K562 (cell line): ENCODE measurements around the gene ATF1. TPM values are rescaled to one million over a fixed set of nuclear protein-coding genes. Genes with fewer than 3 reads are reported as not detected.

Experiments
- ATAC-seq: fragments of 200-7000 bp; cut with Tn5 transposase; 3 replicates; pipeline ENCODE4 v1.9.1; 2020; ENCODE audit warnings: moderate library complexity
- BruUV-seq: library from RNA; stranded (reverse); fragments of 400-500 nt; replicated peaks from 2 replicates; lab custom pipeline; 2021; lab: Mats Ljungman, UMichigan
- CTCF ChIA-PET: fragments of 300-600 bp; formaldehyde crosslinking; extraction: SDS; loops from one replicate; lab custom pipeline; 2021; ENCODE audit warnings: low intra/inter-chr PET ratio; lab: Yijun Ruan, JAX
- POLR2A ChIA-PET: fragments of 300-600, 350-650 bp; sonication (Branson Sonifier 250); formaldehyde crosslinking; extraction: SDS; loops from one replicate; lab custom pipeline; 2021; ENCODE audit warnings: antibody characterized with exemption, inconsistent platforms; lab: Yijun Ruan, JAX
- DNase-seq, 4 experiments: peaks; one replicate each; pipeline versions ENCODE4 v3.0.0 to v3.0.0-alpha.2; 2011 to 2018; ENCODE audit warnings: low spot score in 3 of 4, mixed read lengths in 3 of 4; ENCODE audit errors: extremely low read depth in 1 of 4
- FAIRE-seq: peaks from 2 replicates; lab custom pipeline; 2011; peaks lifted over from hg19 to GRCh38; lab: Jason Lieb, UNC
- H2AFZ ChIP-seq: 2 replicates; pipeline ENCODE4 v1.6.0; 2011; ENCODE audit warnings: low read depth, low read length, control low read depth, inconsistent platforms
- H3K27ac ChIP-seq: fragments of 200-600 bp; 3 replicates; pipeline ENCODE4 v1.8.0; 2011; ENCODE audit warnings: low read depth, mild to moderate bottlenecking, control low read depth, inconsistent platforms, low read length, moderate library complexity, mixed read lengths; ENCODE audit errors: extremely low read depth
- H3K27me3 ChIP-seq, 2 experiments: fragments of 300-600 bp in 1 of 2; 2 replicates in 1 of 2; 3 replicates in 1 of 2; pipeline versions ENCODE4 v1.6.0 to v1.8.0; 2011; ENCODE audit warnings: inconsistent platforms in 2 of 2, low read length in 2 of 2, mild to moderate bottlenecking in 1 of 2, mixed read lengths in 1 of 2, moderate library complexity in 1 of 2; ENCODE audit not compliant: control insufficient read depth in 2 of 2, insufficient read depth in 2 of 2
- H3K36me3 ChIP-seq: fragments of 300-600 bp; 3 replicates; pipeline ENCODE4 v1.8.0; 2011; ENCODE audit warnings: mild to moderate bottlenecking, low read length, inconsistent platforms; ENCODE audit not compliant: control insufficient read depth, insufficient read depth
- H3K4me1 ChIP-seq, 2 experiments: fragments of 200-600 bp in 1 of 2; replicated peaks in 1 of 2; 2 replicates in 1 of 2; 3 replicates in 1 of 2; pipeline versions ENCODE4 v1.5.1 to v1.8.0; 2011; ENCODE audit warnings: inconsistent platforms in 2 of 2, low read length in 2 of 2, mild to moderate bottlenecking in 1 of 2, mixed read lengths in 1 of 2, moderate library complexity in 1 of 2; ENCODE audit not compliant: control insufficient read depth in 2 of 2, insufficient read depth in 2 of 2
- H3K4me2 ChIP-seq: 2 replicates; pipeline ENCODE4 v1.6.1; 2011; ENCODE audit warnings: low read length, control low read depth, inconsistent platforms, mixed read lengths; ENCODE audit not compliant: insufficient read depth
- H3K4me3 ChIP-seq: fragments of 200-600 bp; sonication (generic), shearing (Covaris generic); 2 replicates; pipeline ENCODE4 v1.5.1; 2016; ENCODE audit warnings: control low read depth, inconsistent platforms
- H3K79me2 ChIP-seq: fragments of 200-600 bp; 3 replicates; pipeline ENCODE4 v1.8.0; 2011; ENCODE audit warnings: low read length, inconsistent platforms; ENCODE audit not compliant: control insufficient read depth, insufficient read depth
- H3K9ac ChIP-seq, 2 experiments: 2 replicates each; pipeline versions ENCODE4 v1.6.0 to v1.6.1; 2011; ENCODE audit warnings: low read depth in 2 of 2, low read length in 2 of 2, control low read depth in 1 of 2, inconsistent platforms in 1 of 2, mild to moderate bottlenecking in 1 of 2, mixed read lengths in 1 of 2; ENCODE audit not compliant: insufficient read depth in 1 of 2
- H3K9me1 ChIP-seq: one replicate; pipeline ENCODE4 v1.6.0; 2011; ENCODE audit warnings: inconsistent platforms, mild to moderate bottlenecking, low read length, moderate library complexity; ENCODE audit not compliant: control insufficient read depth, insufficient read depth
- H3K9me3 ChIP-seq: replicated peaks from 2 replicates; pipeline ENCODE4 v1.5.1; 2011; ENCODE audit warnings: low read depth, low read length, inconsistent platforms; ENCODE audit not compliant: control insufficient read depth, insufficient read depth
- H4K20me1 ChIP-seq: replicated peaks from 2 replicates; pipeline ENCODE4 v1.6.1; 2011; ENCODE audit warnings: low read length, inconsistent platforms, mixed read lengths; ENCODE audit not compliant: control insufficient read depth, insufficient read depth
- HNRNPUL1 ChIP-seq: fragments of 200-400 bp; formaldehyde crosslinking; IDR thresholded peaks from 2 replicates; pipeline ENCODE4 v1.6.1; 2017; ENCODE audit warnings: low read length
- WGBS: fragments of 100-300 bp; shearing (Covaris generic); methylation state at CpG from one replicate; pipeline ENCODE4 v1.1.6; 2016; ENCODE audit warnings: low coverage, mixed read lengths; ENCODE audit not compliant: insufficient coverage; ENCODE audit errors: missing lambda C conversion rate; 5-methylcytosine and 5-hydroxymethylcytosine counted together
- in situ Hi-C: fragments of 300-500 bp; cut with MboI; formaldehyde crosslinking; loops from 4 replicates; pipeline ENCODE4 v1.15.0; 2018; ENCODE audit warnings: inconsistent platforms, mixed read lengths
- intact Hi-C: fragments of 100-400 bp; cut with micrococcal nuclease; formaldehyde crosslinking; loops from 2 replicates; pipeline ENCODE4 v1.14.2; 2022
- polyA plus RNA-seq, 8 experiments: library from polyadenylated mRNA; depleted of rRNA in 4 of 8; stranded (reverse) in 5 of 8; unstranded in 3 of 8; fragments of >200 nt; fragmentation: Nextera tagmentation in 2 of 8; fragmentation: Illumina TruSeq in 1 of 8; extraction: Ambion mirVana in 2 of 8; extraction: Trizol in 1 of 8; gene quantifications; 2 replicates each; pipeline versions ENCODE4 v1.2.1 to v1.2.3, GENCODE V29; 2011 to 2014; ENCODE audit warnings: inconsistent platforms in 1 of 8, missing spikeins in 1 of 8
- total RNA-seq, 7 experiments: library from RNA; depleted of rRNA in 6 of 7; stranded (reverse); fragments of >200 nt in 6 of 7; fragmentation: Illumina TruSeq in 2 of 7; extraction: Trizol in 2 of 7; gene quantifications; 2 replicates each; pipeline versions ENCODE4 v1.2.1 to v1.2.3, GENCODE V29; 2011 to 2021; ENCODE audit warnings: low replicate concordance in 1 of 7
- TF ChIP-seq, protein P1 (sequence below): conservative IDR thresholded peaks from 2 replicates; pipeline ENCODE4 v1.6.1; 2011; ENCODE audit warnings: low read depth, mild to moderate bottlenecking, low read length; ENCODE audit not compliant: control insufficient read depth
- TF ChIP-seq, protein P2 (sequence below): fragments of 450-650 bp; formaldehyde crosslinking; IDR thresholded peaks from 2 replicates; pipeline ENCODE4 v1.4.0; 2020; ENCODE audit warnings: mild to moderate bottlenecking, mixed read lengths

Gene ATF1
- total and polyA plus RNA-seq, 9 of the 15 experiments (the other 6 are each of a cell fraction or from before 2014, with no cell fraction given), result 19.8 to 83.5 (median 51.4) TPM

DNA sequence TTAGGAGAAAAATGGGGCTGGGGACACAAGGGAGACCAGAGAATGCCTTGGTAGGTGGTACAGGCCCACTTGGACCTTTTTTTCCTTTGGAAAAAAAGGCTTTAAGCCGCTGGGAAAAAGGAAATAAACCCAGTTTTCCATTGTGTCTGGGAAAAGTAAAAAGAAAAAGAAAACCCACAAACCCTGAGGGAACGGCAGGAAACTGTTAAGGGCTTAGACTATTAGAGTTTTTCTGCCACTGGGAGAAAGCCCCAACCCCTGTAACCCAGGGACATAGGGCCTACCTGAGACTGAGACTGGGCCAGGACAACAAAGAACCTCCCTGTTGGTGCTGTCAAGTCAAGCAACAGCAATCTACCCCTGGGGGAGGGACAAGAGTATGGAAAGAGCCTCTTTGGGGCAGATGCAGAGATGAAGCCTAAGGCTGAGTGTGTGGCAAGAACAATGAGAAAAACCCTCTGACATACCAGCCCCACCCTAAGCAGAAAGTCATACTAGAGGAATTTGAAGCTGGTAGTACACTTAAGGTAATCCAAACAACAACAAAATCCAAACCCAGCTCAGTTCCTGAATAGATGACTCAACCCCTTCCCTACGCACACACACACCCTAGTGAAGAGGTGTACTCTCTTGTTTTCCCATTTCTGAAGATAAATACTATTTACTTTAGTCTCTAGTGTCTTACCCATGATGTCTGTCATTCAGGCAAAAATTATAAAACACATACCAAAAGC is 22.8 kb downstream of the ATF1 start (continued):
- TF ChIP-seq, protein P1, sequence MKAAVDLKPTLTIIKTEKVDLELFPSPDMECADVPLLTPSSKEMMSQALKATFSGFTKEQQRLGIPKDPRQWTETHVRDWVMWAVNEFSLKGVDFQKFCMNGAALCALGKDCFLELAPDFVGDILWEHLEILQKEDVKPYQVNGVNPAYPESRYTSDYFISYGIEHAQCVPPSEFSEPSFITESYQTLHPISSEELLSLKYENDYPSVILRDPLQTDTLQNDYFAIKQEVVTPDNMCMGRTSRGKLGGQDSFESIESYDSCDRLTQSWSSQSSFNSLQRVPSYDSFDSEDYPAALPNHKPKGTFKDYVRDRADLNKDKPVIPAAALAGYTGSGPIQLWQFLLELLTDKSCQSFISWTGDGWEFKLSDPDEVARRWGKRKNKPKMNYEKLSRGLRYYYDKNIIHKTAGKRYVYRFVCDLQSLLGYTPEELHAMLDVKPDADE, result no peak

DNA sequence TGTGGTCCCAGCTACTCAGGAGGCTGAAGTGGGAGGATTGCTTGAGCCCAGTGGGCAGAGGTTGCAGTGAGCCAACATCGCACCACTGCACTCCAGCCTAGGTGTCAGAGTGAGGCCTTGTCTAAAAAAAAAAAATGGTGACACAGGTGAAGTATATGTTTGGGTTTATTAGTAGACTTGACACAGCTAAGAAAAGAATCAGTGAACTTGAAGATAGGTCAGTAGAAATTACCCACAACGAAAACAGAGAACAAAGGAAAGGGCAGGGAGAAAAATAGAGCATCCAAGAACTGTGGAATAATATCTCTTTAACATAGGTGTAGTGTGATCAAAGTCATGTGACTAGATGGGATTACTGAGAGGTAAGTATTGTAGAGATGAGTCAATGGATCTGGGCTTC is 23.7 kb downstream of the ATF1 start:
- Histone ChIP-seq H2AFZ (no peak overlapping the region), H3K4me1 (peaks cover 0 to 4% of the 10 kb centered on the region in 2 experiments; a peak in 1 of 5 replicates), H3K9me3 (no peaks in the 10 kb centered on the region), H3K9ac (no peak overlapping the region), H3K27ac (no peak overlapping the region), H3K4me2 (no peak overlapping the region), H3K9me1 (no peaks in the 10 kb centered on the region), H3K79me2 (peaks cover 28% of the 10 kb centered on the region), H3K4me3 (no peak overlapping the region), H4K20me1 (no peaks in the 10 kb centered on the region), H3K36me3 (peaks cover 16% of the 10 kb centered on the region; the same call in 1 of the 3 replicates), H3K27me3 (no peaks in the 10 kb centered on the region)
- DNase-seq (no peak), ATAC-seq (no peak), FAIRE-seq (no peak)
- WGBS, result 100% methylated on average over 2 of the region's 2 CpGs
- CTCF ChIA-PET, result no interaction called here
- BruUV-seq, result no TSS peak
- POLR2A ChIA-PET, result interaction anchor here (0.8 to 1.6 kb wide), 2 partner anchors 23 to 278 kb away, joined by 3 read pairs; no protein-coding TSS in a partner anchor
- in situ Hi-C loops, result no loop called here
- TF ChIP-seq, protein P2, sequence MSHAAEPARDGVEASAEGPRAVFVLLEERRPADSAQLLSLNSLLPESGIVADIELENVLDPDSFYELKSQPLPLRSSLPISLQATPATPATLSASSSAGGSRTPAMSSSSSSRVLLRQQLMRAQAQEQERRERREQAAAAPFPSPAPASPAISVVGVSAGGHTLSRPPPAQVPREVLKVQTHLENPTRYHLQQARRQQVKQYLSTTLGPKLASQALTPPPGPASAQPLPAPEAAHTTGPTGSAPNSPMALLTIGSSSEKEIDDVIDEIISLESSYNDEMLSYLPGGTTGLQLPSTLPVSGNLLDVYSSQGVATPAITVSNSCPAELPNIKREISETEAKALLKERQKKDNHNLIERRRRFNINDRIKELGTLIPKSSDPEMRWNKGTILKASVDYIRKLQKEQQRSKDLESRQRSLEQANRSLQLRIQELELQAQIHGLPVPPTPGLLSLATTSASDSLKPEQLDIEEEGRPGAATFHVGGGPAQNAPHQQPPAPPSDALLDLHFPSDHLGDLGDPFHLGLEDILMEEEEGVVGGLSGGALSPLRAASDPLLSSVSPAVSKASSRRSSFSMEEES (CRISPR knock-in tag), result peak; percentile 84
- TF ChIP-seq HNRNPUL1, result no peak
- intact Hi-C loops, result no loop called here
